Suprapubic skin (tissue), 4 donors: Measurements from ENCODE around the gene CHST12. TPM values are rescaled to one million over a fixed set of nuclear protein-coding genes. Genes with fewer than 3 reads are reported as not detected.

Experiments
- DNase-seq, 2 donors: peaks; one replicate each; pipeline ENCODE4 v3.0.0-alpha.2; 2019; ENCODE audit warnings: low spot score in 2 of 2
- H3K27ac ChIP-seq: fragments of 200-600 bp; sonication (generic); one replicate; pipeline ENCODE4 v1.5.1; 2019
- H3K27me3 ChIP-seq: fragments of 200-600 bp; sonication (generic); one replicate; pipeline ENCODE4 v1.5.1; 2019
- H3K36me3 ChIP-seq: fragments of 200-600 bp; sonication (generic); one replicate; pipeline ENCODE4 v1.5.1; 2019
- H3K4me1 ChIP-seq: fragments of 200-600 bp; sonication (generic); one replicate; pipeline ENCODE4 v1.5.1; 2019
- H3K4me3 ChIP-seq: fragments of 200-600 bp; sonication (generic); one replicate; pipeline ENCODE4 v1.5.1; 2019; ENCODE audit warnings: mild to moderate bottlenecking
- H3K9me3 ChIP-seq: fragments of 200-600 bp; sonication (generic); one replicate; pipeline ENCODE4 v1.5.1; 2019
- EP300 ChIP-seq: sonication (generic); formaldehyde crosslinking; IDR thresholded peaks from one replicate; pipeline ENCODE4 v1.6.1; 2017; ENCODE audit warnings: antibody characterized with exemption
- POLR2A ChIP-seq, 2 donors: fragments of 450-650 bp; IDR thresholded peaks; one replicate each; pipeline ENCODE4 v1.6.1; 2017; ENCODE audit warnings: antibody characterized with exemption in 2 of 2, mild to moderate bottlenecking in 2 of 2, moderate library complexity in 2 of 2
- POLR2AphosphoS5 ChIP-seq, 3 donors: sonication (generic); formaldehyde crosslinking; IDR thresholded peaks; one replicate each; pipeline ENCODE4 v1.6.1; 2017; ENCODE audit warnings: antibody characterized with exemption in 3 of 3
- WGBS: methylation state at CpG from one replicate; pipeline ENCODE4 v1.1.5; 2018; 5-methylcytosine and 5-hydroxymethylcytosine counted together
- total RNA-seq, 4 donors: library from RNA; depleted of rRNA; stranded (reverse); fragments of >200 nt; gene quantifications; one replicate each; pipeline ENCODE4 v1.1.0, GENCODE V29; 2016
- TF ChIP-seq, protein P1 (sequence below), 2 donors: fragments of 200-600 bp in 1 of 2; fragments of 450-650 bp in 1 of 2; sonication (generic) in 1 of 2; IDR thresholded peaks; one replicate each; pipeline ENCODE4 v1.5.1; 2016 to 2019; ENCODE audit warnings: antibody characterized with exemption in 2 of 2, mild to moderate bottlenecking in 1 of 2, moderate library complexity in 1 of 2

Gene CHST12
- total RNA-seq, 4 donors from 2014 or later: 9.9 to 55.8 (median 24.5) TPM

DNA sequence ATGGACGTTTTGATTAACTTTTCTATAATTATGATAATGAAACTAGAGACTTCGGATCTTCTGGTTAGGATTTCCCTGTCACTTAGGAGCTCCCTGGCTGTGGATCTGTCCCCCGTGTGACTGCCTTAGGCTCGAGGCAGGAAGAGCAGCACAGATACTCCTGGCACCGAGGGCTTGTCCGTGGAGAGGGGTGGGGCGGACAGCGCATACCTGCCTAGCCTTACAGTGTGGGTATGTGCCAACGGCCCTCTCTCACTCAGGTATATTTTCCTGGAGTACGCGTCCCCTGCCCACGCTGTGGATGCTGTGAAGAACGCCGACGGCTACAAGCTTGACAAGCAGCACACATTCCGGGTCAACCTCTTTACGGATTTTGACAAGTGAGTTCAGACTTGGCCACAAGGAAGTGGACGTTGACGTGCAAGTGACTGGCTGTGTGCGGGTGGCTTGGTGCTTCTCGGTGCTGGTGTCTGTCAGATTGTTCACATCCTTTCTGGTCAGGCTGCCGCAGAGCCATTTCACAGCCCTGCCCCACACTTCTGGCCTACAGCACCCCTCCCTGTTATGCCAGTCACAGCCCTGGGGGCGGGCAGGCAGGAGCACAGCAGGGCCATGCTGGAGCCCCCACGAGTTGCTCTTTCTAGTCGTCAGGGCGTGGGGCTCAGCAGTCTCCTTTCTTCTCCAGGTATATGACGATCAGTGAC is 40.9 kb upstream of the CHST12 start:
- no peak overlapping the region for H3K27ac ChIP-seq
- peaks cover 34% of the 10 kb centered on the region for H3K4me1 ChIP-seq
- no peaks in the 10 kb centered on the region for H3K9me3 ChIP-seq
- peaks cover 68% of the 10 kb centered on the region for H3K36me3 ChIP-seq
- H3K27me3 ChIP-seq: no peaks in the 10 kb centered on the region
- DNase-seq: no peak
- TF ChIP-seq, protein P1, sequence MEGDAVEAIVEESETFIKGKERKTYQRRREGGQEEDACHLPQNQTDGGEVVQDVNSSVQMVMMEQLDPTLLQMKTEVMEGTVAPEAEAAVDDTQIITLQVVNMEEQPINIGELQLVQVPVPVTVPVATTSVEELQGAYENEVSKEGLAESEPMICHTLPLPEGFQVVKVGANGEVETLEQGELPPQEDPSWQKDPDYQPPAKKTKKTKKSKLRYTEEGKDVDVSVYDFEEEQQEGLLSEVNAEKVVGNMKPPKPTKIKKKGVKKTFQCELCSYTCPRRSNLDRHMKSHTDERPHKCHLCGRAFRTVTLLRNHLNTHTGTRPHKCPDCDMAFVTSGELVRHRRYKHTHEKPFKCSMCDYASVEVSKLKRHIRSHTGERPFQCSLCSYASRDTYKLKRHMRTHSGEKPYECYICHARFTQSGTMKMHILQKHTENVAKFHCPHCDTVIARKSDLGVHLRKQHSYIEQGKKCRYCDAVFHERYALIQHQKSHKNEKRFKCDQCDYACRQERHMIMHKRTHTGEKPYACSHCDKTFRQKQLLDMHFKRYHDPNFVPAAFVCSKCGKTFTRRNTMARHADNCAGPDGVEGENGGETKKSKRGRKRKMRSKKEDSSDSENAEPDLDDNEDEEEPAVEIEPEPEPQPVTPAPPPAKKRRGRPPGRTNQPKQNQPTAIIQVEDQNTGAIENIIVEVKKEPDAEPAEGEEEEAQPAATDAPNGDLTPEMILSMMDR (IDR thresholded peaks at IDR 0.05): no peak
- TF ChIP-seq POLR2A (IDR thresholded peaks at IDR 0.05) (no peak), EP300 (no peak), POLR2AphosphoS5 (IDR thresholded peaks at IDR 0.05) (no peak)
- H3K4me3 ChIP-seq: no peak overlapping the region
- WGBS: 82% methylated on average over 22 of the region's 27 CpGs

GRCh38 chr7:2369139-2369538 is 34.3 kb upstream of the CHST12 start:
- no peaks in the 10 kb centered on the region for H3K27me3 ChIP-seq
- no peak overlapping the region for H3K27ac ChIP-seq
- H3K9me3 ChIP-seq: no peaks in the 10 kb centered on the region
- WGBS: 97% methylated on average over 10 of the region's 10 CpGs
- peaks cover 100% of the 10 kb centered on the region for H3K36me3 ChIP-seq
- peaks cover 3% of the 10 kb centered on the region for H3K4me1 ChIP-seq
- TF ChIP-seq POLR2A (IDR thresholded peaks at IDR 0.05) (no peak), POLR2AphosphoS5 (IDR thresholded peaks at IDR 0.05) (no peak), EP300 (no peak)
- TF ChIP-seq, protein P1 (IDR thresholded peaks at IDR 0.05): no peak
- no peak for DNase-seq
- no peak overlapping the region for H3K4me3 ChIP-seq

- TF ChIP-seq POLR2AphosphoS5 (IDR thresholded peaks at IDR 0.05): no peak
- TF ChIP-seq EP300: no peak
- no peak for TF ChIP-seq POLR2A (IDR thresholded peaks at IDR 0.05)
- TF ChIP-seq, protein P1 (IDR thresholded peaks at IDR 0.05): no peak
- Histone ChIP-seq H3K4me1 (peaks cover 3% of the 10 kb centered on the region), H3K27me3 (no peaks in the 10 kb centered on the region), H3K9me3 (no peaks in the 10 kb centered on the region), H3K36me3 (peaks cover 100% of the 10 kb centered on the region), H3K27ac (no peak overlapping the region), H3K4me3 (no peak overlapping the region)
- no peak for DNase-seq
- WGBS: 91% methylated on average over 6 of the region's 8 CpGs
These were observed 32.1 kb upstream of the CHST12 start for GRCh38 chr7:2371329-2371728.

- Histone ChIP-seq H3K27ac (no peak overlapping the region), H3K27me3 (no peaks in the 10 kb centered on the region), H3K4me1 (peaks cover 3% of the 10 kb centered on the region), H3K9me3 (no peaks in the 10 kb centered on the region), H3K36me3 (peaks cover 99% of the 10 kb centered on the region), H3K4me3 (no peak overlapping the region)
- no peak for DNase-seq
- WGBS: 71% methylated on average over 14 of the region's 14 CpGs
- TF ChIP-seq POLR2A (IDR thresholded peaks at IDR 0.05) (no peak), EP300 (no peak), POLR2AphosphoS5 (IDR thresholded peaks at IDR 0.05) (no peak)
- TF ChIP-seq, protein P1 (IDR thresholded peaks at IDR 0.05): no peak
These were observed 30.7 kb upstream of the CHST12 start for GRCh38 chr7:2372724-2373123.

DNA sequence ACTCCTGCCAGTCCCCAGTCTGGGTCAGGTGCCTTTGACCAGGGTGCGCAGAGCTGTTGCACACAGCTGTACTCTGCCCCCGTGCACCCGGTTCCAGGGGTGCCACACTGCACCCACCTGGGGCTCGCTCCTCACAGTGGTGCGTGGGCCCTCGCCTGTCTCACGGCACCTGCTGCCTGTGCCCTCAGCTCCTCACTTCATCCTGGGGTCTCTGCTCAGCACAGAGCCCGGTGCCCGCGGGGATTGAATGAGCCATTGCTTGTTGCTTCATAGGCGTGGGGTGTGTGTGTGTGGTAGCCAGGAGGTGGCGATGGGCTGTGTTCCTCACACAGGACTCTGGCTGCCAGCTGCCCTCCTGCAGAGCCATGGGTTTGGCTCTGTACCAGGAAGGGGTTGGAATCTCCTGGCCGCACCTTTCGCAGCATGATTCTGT is 30.3 kb upstream of the CHST12 start:
- peaks cover 95% of the 10 kb centered on the region for H3K36me3 ChIP-seq
- TF ChIP-seq POLR2AphosphoS5 (IDR thresholded peaks at IDR 0.05) (no peak), EP300 (no peak), POLR2A (IDR thresholded peaks at IDR 0.05) (no peak)
- no peak overlapping the region for H3K4me3 ChIP-seq
- WGBS: 72% methylated on average over 7 of the region's 14 CpGs
- DNase-seq: no peak
- no peaks in the 10 kb centered on the region for H3K9me3 ChIP-seq
- H3K27me3 ChIP-seq: no peaks in the 10 kb centered on the region
- no peak overlapping the region for H3K27ac ChIP-seq
- peaks cover 3% of the 10 kb centered on the region for H3K4me1 ChIP-seq
